CD8-positive, alpha-beta memory T cell (primary cell): Measurements from ENCODE around the gene RIN3. TPM values are rescaled to one million over a fixed set of nuclear protein-coding genes. Genes with fewer than 3 reads are reported as not detected.

ENCODE experiments used
- CTCF ChIA-PET: fragments of 350-600 bp; sonication (Branson Sonifier 250); formaldehyde crosslinking; loops from one replicate; lab custom pipeline; 2021; ENCODE audit warnings: antibody characterized with exemption; lab: Charles Lee
- POLR2A ChIA-PET: fragments of 350-600 bp; sonication (Branson Sonifier 250); formaldehyde crosslinking; loops from one replicate; lab custom pipeline; 2021; ENCODE audit warnings: antibody characterized with exemption; lab: Charles Lee
- DNase-seq, 5 donors: peaks; one replicate each; pipeline versions ENCODE4 v3.0.0 to v3.0.0-alpha.2; 2020 to 2022; ENCODE audit warnings: mixed read lengths in 1 of 5
- H3K27ac ChIP-seq: one replicate; pipeline ENCODE4 v1.7.0; 2013; ENCODE audit warnings: low read depth, mild to moderate bottlenecking, low read length, moderate library complexity
- H3K27me3 ChIP-seq: 2 replicates; pipeline ENCODE4 v1.7.0; 2013; ENCODE audit warnings: low read length, mild to moderate bottlenecking; ENCODE audit not compliant: insufficient read depth, poor library complexity, severe bottlenecking
- H3K36me3 ChIP-seq: 2 replicates; pipeline ENCODE4 v1.7.0; 2013; ENCODE audit warnings: mild to moderate bottlenecking, low read length, moderate library complexity; ENCODE audit not compliant: insufficient read depth
- H3K4me1 ChIP-seq: 2 replicates; pipeline ENCODE4 v1.7.0; 2013; ENCODE audit warnings: mild to moderate bottlenecking, low read length, moderate library complexity; ENCODE audit not compliant: insufficient read depth
- H3K4me3 ChIP-seq: 2 replicates; pipeline ENCODE4 v1.7.0; 2013; ENCODE audit warnings: mild to moderate bottlenecking, low read length
- H3K9me3 ChIP-seq: 2 replicates; pipeline ENCODE4 v1.7.0; 2013; ENCODE audit warnings: mild to moderate bottlenecking, low read length
- H3K27ac Mint-ChIP-seq, 8 donors: one replicate each; pipeline ENCODE4 v1.8.0; 2020 to 2021; ENCODE audit warnings: mixed read lengths in 8 of 8, mild to moderate bottlenecking in 6 of 8, inconsistent platforms in 3 of 8, moderate library complexity in 3 of 8
- H3K27me3 Mint-ChIP-seq, 2 donors: one replicate each; pipeline ENCODE4 v1.8.0; 2020 to 2021; ENCODE audit warnings: mixed read lengths in 2 of 2, mild to moderate bottlenecking in 1 of 2, moderate library complexity in 1 of 2
- H3K36me3 Mint-ChIP-seq, 3 donors: one replicate each; pipeline ENCODE4 v1.8.0; 2020 to 2021; ENCODE audit warnings: mixed read lengths in 3 of 3, inconsistent platforms in 1 of 3, mild to moderate bottlenecking in 1 of 3
- H3K4me1 Mint-ChIP-seq, 3 donors: one replicate each; pipeline ENCODE4 v1.8.0; 2020 to 2021; ENCODE audit warnings: mixed read lengths in 3 of 3, inconsistent platforms in 1 of 3, mild to moderate bottlenecking in 1 of 3
- H3K4me3 Mint-ChIP-seq, 7 donors: one replicate each; pipeline ENCODE4 v1.8.0; 2020 to 2021; ENCODE audit warnings: mixed read lengths in 7 of 7, mild to moderate bottlenecking in 6 of 7, moderate library complexity in 4 of 7, inconsistent platforms in 2 of 7
- H3K9me3 Mint-ChIP-seq, 5 donors: one replicate each; pipeline ENCODE4 v1.8.0; 2020 to 2022; ENCODE audit warnings: mixed read lengths in 5 of 5, mild to moderate bottlenecking in 3 of 5, moderate library complexity in 2 of 5, inconsistent platforms in 1 of 5
- polyA plus RNA-seq: library from polyadenylated mRNA; unstranded; fragments of 300-500 nt; fragmentation: Illumina TruSeq; gene quantifications from one replicate; pipeline ENCODE4 v1.2.3, GENCODE V29; 2021
- total RNA-seq, 2 experiments: library from RNA; stranded (reverse); gene quantifications; one replicate each; pipeline ENCODE4 v1.2.3, GENCODE V29; 2021

The RIN3 gene
- total and polyA plus RNA-seq, 3 experiments from 2014 or later: 31.9 to 47.4 (median 46.0) TPM

DNA sequence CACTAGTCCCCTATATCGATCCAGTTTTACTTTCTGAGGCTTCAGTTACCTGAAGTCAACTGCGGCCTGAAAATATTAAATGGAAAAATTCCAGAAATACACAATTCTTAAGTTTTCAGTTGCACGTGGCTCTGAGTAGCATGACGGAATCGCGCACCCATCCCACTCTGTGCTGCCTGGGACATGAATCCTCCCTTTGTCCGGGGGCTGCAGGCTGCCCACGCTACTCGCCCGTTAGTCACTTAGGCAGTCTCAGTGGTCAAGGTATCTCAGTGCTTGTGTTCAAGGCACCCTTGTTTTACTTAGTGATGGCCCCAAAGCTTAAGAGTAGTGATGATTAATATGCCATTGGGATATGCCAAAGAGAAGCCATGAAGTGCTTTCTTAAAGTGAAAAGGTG, 188.2 kb downstream of the RIN3 start:
- Mint-ChIP-seq H3K27ac (no peak overlapping the region), H3K27me3 (peaks cover 16 to 31% of the 10 kb centered on the region in 2 donors), H3K4me3 (no peak overlapping the region), H3K9me3 (no peaks in the 10 kb centered on the region), H3K36me3 (no peaks in the 10 kb centered on the region), H3K4me1 (peaks cover 0 to 4% (median 3%) of the 10 kb centered on the region in 3 donors)
- ChIA-PET POLR2A (no interaction called here), CTCF (interaction anchor here (1.2 kb wide), 1 partner anchor 11 kb away, joined by 3 read pairs; no protein-coding TSS in a partner anchor)
- DNase-seq: no peak
- H3K36me3 ChIP-seq: no peaks in the 10 kb centered on the region
- H3K9me3 ChIP-seq: no peaks in the 10 kb centered on the region
- no peaks in the 10 kb centered on the region for H3K4me1 ChIP-seq
- no peak overlapping the region for H3K27ac ChIP-seq
- H3K4me3 ChIP-seq: no peak overlapping the region
- H3K27me3 ChIP-seq: no peaks in the 10 kb centered on the region

DNA sequence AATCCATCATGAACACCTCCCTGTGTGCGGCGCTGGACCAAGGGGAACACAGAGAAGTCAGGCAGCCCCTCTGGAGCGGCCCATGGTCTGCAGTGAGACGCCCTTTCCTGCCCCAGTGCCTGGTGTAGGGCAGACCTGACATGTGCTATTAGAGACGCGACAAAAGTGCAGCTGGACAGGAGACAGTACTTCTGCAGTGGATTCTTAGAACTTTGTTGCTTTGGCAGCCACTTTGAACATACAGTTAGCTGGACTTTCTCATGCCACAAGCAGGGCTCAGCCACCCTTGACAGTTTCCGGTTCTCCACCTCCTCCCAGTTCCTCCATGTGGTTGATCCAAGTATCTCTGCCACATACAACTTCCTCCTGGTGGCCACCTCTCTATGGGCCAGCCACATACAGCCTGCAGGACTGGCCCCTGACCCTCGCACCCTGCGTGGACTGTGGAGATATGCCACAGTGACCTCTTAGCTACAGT, 188.9 kb downstream of the RIN3 start:
- no peak for DNase-seq
- peak overlapping the region in 2 of 8 donors; percentile 12 to 72 for H3K27ac Mint-ChIP-seq

DNA sequence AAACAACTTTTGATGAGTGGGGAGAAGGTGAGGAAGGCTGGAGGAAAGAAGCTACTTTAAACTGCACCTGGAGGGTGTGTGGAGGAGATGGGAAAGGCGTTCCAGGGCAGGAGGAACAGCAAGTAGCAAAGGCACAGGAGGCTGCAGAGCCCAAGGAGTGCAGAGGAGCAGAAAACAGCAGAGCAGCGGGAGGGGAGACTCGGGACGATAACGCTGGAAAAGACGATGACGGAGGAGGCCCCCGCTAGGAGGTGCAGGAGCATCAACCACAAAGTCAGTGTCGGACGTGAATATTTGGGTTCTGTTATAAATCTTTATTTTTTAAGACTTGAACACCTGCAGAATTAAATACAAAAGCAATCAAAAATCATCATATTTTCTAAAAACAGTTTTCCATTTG, 189.9 kb downstream of the RIN3 start:
- no peak overlapping the region for H3K4me3 Mint-ChIP-seq
- H3K36me3 ChIP-seq: no peaks in the 10 kb centered on the region
- ChIA-PET CTCF (no interaction called here), POLR2A (no interaction called here)
- H3K27ac Mint-ChIP-seq: peak overlapping the region in 1 of 8 donors; percentile 92
- H3K9me3 Mint-ChIP-seq: no peaks in the 10 kb centered on the region
- H3K27me3 Mint-ChIP-seq: peaks cover 24 to 31% of the 10 kb centered on the region in 2 donors
- H3K27ac ChIP-seq: no peak overlapping the region
- no peaks in the 10 kb centered on the region for H3K27me3 ChIP-seq
- no peaks in the 10 kb centered on the region for H3K36me3 Mint-ChIP-seq
- DNase-seq: no peak
- no peaks in the 10 kb centered on the region for H3K4me1 ChIP-seq
- H3K4me3 ChIP-seq: no peak overlapping the region
- no peaks in the 10 kb centered on the region for H3K4me1 Mint-ChIP-seq
- H3K9me3 ChIP-seq: no peaks in the 10 kb centered on the region

More for the DNA sequence above, 188.9 kb downstream of the RIN3 start:
- POLR2A ChIA-PET: no interaction called here
- Mint-ChIP-seq H3K27me3 (peaks cover 19 to 31% of the 10 kb centered on the region in 2 donors), H3K4me1 (no peaks in the 10 kb centered on the region), H3K4me3 (no peak overlapping the region), H3K36me3 (no peaks in the 10 kb centered on the region), H3K9me3 (no peaks in the 10 kb centered on the region)
- no peak overlapping the region for H3K4me3 ChIP-seq
- no peaks in the 10 kb centered on the region for H3K4me1 ChIP-seq
- no peaks in the 10 kb centered on the region for H3K27me3 ChIP-seq
- CTCF ChIA-PET: interaction anchor here (1.2 kb wide), 1 partner anchor 12 kb away, joined by 3 read pairs; no protein-coding TSS in a partner anchor
- no peak overlapping the region for H3K27ac ChIP-seq
- H3K36me3 ChIP-seq: no peaks in the 10 kb centered on the region
- no peaks in the 10 kb centered on the region for H3K9me3 ChIP-seq

DNA sequence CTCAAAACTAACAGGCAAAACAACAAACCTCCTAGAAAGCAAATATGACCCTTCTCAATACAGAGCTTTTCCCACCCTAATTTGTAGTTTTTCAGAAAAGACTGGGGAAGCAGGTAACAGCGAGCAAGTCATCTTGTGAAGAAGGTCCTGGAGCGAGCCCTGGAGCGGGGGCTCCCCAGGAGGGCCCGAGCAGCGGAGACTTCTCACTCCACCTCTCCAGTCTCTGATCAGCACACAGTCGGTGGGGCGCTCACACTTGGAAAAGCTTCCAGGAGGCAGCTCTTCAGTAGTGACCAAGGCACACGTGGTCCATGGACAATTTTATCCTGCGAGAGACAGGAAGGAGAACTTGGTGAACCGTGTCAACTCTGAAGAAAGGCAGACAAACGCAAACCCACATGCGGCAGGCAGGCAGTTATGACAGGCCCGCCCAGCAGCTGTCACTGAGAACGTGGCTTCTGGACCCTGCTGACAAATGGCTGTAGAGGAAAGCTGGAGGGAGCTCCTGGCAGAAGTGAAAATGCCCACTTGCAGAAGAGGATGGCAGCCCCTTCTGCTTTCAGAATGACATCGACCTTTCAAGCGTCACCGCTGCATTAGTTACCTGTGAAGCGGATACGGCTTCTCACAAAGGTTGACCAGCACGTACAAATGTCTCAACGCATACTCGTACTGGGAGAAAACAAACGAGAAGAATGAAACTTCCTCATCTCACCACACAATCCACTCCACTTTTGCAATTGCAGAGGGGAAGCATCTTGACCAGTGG, 190.6 kb downstream of the RIN3 start:
- H3K27ac Mint-ChIP-seq: no peak overlapping the region
- Histone ChIP-seq H3K4me3 (no peak overlapping the region), H3K9me3 (no peaks in the 10 kb centered on the region), H3K36me3 (no peaks in the 10 kb centered on the region), H3K27me3 (no peaks in the 10 kb centered on the region), H3K4me1 (no peaks in the 10 kb centered on the region), H3K27ac (no peak overlapping the region)
- H3K36me3 Mint-ChIP-seq: no peaks in the 10 kb centered on the region
- peaks cover 24 to 31% of the 10 kb centered on the region in 2 donors for H3K27me3 Mint-ChIP-seq
- no peaks in the 10 kb centered on the region for H3K4me1 Mint-ChIP-seq
- H3K9me3 Mint-ChIP-seq: no peaks in the 10 kb centered on the region
- no peak for DNase-seq
- ChIA-PET POLR2A (no interaction called here), CTCF (no interaction called here)
- no peak overlapping the region for H3K4me3 Mint-ChIP-seq

DNA sequence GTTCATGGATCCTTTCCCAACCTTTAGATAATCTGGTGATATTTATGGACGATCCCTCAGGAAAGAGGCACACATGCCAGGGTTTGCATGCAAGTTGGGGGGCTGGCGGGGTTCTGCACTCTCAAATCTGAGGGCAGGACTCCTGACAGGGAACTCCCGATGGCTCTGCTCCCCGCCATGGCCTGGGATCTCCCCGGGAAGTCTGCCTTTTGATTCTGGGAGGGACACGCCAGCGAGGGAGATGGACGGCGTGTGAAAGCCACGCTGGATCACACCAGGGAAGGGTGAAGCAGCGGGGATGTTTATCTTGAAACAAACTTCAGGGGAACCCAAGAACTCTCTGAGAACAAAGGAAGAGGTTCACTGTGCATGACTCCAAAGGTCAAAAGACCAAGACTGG, 191.2 kb downstream of the RIN3 start:
- H3K9me3 ChIP-seq: no peaks in the 10 kb centered on the region
- CTCF ChIA-PET: no interaction called here
- no peaks in the 10 kb centered on the region for H3K27me3 ChIP-seq
- POLR2A ChIA-PET: no interaction called here
- H3K4me1 ChIP-seq: no peaks in the 10 kb centered on the region
- no peaks in the 10 kb centered on the region for H3K4me1 Mint-ChIP-seq
- H3K36me3 Mint-ChIP-seq: peaks cover 0 to 3% (median 0%) of the 10 kb centered on the region in 3 donors
- H3K4me3 Mint-ChIP-seq: no peak overlapping the region
- no peak overlapping the region for H3K27ac Mint-ChIP-seq
- no peak overlapping the region for H3K27ac ChIP-seq
- no peak for DNase-seq
- no peaks in the 10 kb centered on the region for H3K36me3 ChIP-seq
- H3K4me3 ChIP-seq: no peak overlapping the region
- H3K27me3 Mint-ChIP-seq: peaks cover 24 to 34% of the 10 kb centered on the region in 2 donors
- H3K9me3 Mint-ChIP-seq: no peaks in the 10 kb centered on the region

DNA sequence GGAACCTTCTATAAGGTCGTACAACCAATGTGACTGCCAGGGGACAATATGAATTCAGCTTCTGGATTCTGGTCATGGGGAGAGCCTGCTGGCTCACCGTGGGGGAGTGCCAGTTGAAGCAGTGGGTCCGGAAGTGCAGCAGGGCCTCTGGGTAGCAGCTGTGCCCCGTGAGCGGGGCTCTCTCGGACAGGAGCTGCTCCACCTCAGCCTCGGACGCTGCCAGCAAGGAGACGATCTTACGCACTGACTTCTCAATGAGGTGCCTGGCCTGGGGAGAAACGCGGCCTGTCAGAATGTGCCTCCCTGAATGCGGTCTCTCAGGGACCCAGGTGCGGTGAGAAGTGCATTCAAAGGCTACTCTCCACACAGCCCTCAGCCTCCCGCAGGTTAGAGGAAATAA, 192.8 kb downstream of the RIN3 start:
- peaks cover 0 to 3% (median 2%) of the 10 kb centered on the region in 3 donors for H3K36me3 Mint-ChIP-seq
- H3K27ac Mint-ChIP-seq: no peak overlapping the region
- H3K36me3 ChIP-seq: no peaks in the 10 kb centered on the region
- H3K4me1 ChIP-seq: no peaks in the 10 kb centered on the region
- H3K27me3 ChIP-seq: no peaks in the 10 kb centered on the region
- ChIA-PET CTCF (no interaction called here), POLR2A (no interaction called here)
- H3K4me1 Mint-ChIP-seq: no peaks in the 10 kb centered on the region
- DNase-seq: no peak
- no peaks in the 10 kb centered on the region for H3K9me3 ChIP-seq
- no peak overlapping the region for H3K27ac ChIP-seq
- H3K4me3 Mint-ChIP-seq: no peak overlapping the region
- no peak overlapping the region for H3K4me3 ChIP-seq
- no peaks in the 10 kb centered on the region for H3K9me3 Mint-ChIP-seq
- peaks cover 20 to 34% of the 10 kb centered on the region in 2 donors for H3K27me3 Mint-ChIP-seq

DNA sequence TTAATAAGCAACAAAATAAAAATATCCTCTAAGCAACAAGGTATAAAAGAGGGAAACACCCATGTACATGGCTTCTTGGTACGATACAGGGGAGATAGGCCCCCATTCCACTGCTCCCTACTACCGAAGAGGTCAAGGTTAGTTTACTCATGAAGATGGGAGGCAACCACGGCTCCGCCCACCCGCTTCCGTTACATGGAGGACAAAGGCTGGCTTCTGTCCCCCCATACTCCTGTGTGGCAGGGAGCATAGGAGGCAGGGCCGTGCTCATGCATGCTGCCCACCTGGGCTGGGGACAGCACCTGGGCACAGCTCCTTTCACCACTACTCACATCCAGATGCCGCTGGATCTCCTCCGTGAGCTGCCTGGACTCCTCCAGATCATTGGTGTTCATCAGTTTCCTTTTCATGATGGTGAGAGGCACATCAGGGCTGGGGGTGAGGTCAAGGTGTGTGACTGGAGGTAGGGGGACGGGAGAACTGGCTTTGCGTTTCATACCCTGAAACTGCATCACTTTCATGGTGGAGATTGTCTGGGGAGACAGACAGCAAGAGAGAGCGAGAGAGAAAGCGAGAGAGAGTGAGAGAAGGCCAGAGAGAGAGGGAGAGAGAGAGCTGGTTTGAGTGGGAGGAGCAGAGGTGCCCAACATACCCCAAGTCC, 195.9 kb downstream of the RIN3 start:
- Mint-ChIP-seq H3K4me3 (no peak overlapping the region), H3K9me3 (no peaks in the 10 kb centered on the region), H3K4me1 (no peaks in the 10 kb centered on the region), H3K36me3 (peaks cover 0 to 6% (median 3%) of the 10 kb centered on the region in 3 donors), H3K27me3 (peaks cover 14 to 18% of the 10 kb centered on the region in 2 donors), H3K27ac (no peak overlapping the region)
- DNase-seq: no peak
- CTCF ChIA-PET: interaction anchor here (1.2 kb wide), 1 partner anchor 26 kb away, joined by 3 read pairs; no protein-coding TSS in a partner anchor
- Histone ChIP-seq H3K27ac (no peak overlapping the region), H3K9me3 (no peaks in the 10 kb centered on the region), H3K36me3 (no peaks in the 10 kb centered on the region), H3K4me1 (no peaks in the 10 kb centered on the region), H3K4me3 (no peak overlapping the region), H3K27me3 (no peaks in the 10 kb centered on the region)
- POLR2A ChIA-PET: no interaction called here

DNA sequence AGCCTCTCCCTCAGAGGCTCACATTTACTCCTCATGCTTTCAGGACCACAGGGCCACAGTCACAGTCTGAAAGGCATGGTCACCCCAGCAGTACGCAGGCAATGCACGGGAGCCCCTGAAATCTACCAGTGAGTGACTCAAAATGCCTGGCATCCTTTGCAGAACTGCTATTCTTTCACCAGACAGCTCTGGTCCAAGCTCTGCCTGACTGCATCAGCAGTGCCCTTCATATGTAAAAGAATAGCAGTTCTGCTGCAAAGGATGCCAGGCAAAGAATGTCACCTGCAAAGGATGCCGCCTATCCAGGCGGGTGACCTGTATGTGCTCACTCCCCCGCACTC, 196.4 kb downstream of the RIN3 start:
- Mint-ChIP-seq H3K9me3 (no peaks in the 10 kb centered on the region), H3K27ac (peak overlapping the region in 1 of 8 donors; percentile 0), H3K4me1 (no peaks in the 10 kb centered on the region), H3K27me3 (peaks cover 15% of the 10 kb centered on the region in 2 donors), H3K4me3 (no peak overlapping the region), H3K36me3 (peaks cover 0 to 6% (median 3%) of the 10 kb centered on the region in 3 donors)
- H3K36me3 ChIP-seq: no peaks in the 10 kb centered on the region
- H3K4me1 ChIP-seq: no peaks in the 10 kb centered on the region
- H3K4me3 ChIP-seq: no peak overlapping the region
- H3K27me3 ChIP-seq: no peaks in the 10 kb centered on the region
- H3K9me3 ChIP-seq: no peaks in the 10 kb centered on the region
- DNase-seq: no peak
- POLR2A ChIA-PET: no interaction called here
- H3K27ac ChIP-seq: no peak overlapping the region
- CTCF ChIA-PET: no interaction called here
